DMS53 treated with DMSO at 0.1 percent for 48 hours (cell line): ENCODE measurements around the gene MEI1.
A peak's percentile ranks its signal among the peaks of the same experiment; 100 is the strongest.
"Not testable (repeated sequence)": the region's sequence is repeated elsewhere in the genome, so short reads cannot be mapped to it uniquely, and the experiment has no call there.

Source experiments
- DNase-seq: peaks from one replicate; lab custom pipeline; 2025; ENCODE audit not compliant: unreplicated experiment; lab: John Stamatoyannopoulos, UW

The MEI1 gene

GRCh38 chr22:41818596-41818995 lies 119.3 kb downstream of the MEI1 start:
- no peak for DNase-seq

DNA sequence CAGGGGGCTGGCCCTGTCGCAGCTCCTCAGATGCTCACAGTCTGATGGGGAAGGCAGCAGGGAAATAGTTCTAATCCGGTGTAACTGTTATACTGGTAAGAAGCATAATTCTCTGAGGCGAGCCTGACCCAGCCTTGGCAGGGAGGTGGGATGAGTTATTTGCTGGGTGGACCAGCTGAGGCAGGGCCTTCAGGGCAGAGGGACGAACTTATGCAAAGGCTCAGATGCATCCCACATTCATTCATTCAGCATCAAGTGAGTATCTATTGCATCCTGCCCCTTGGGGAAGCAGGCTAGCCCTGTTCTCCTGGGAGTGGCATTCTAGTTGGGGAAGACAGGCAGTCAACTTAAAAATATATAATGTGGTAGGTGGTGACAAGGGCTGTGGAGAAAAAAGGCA lies 120.0 kb downstream of the MEI1 start:
- no peak for DNase-seq

DNA sequence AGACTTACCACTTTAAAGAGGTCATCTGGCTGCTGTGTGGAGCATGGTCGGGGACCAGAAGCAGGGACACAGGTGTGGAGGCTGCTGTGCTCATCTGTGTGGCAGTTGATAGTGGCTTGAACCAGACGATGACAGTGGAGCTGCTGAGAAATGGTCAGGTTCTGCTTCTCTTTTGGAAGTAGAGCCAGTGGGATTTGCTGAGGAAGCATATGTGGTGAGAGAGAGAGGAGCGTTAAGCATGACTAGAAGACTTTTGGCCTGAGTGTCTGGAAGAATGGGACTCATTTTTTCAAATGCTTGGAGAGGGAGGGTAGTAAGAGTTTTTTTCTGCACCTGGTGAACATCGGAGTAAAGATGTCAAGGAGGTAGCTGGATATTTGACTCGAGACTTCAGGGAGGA lies 121.1 kb downstream of the MEI1 start:
- no peak for DNase-seq

GRCh38 chr22:41821471-41822316 lies 122.4 kb downstream of the MEI1 start:
- DNase-seq: no peak

DNA sequence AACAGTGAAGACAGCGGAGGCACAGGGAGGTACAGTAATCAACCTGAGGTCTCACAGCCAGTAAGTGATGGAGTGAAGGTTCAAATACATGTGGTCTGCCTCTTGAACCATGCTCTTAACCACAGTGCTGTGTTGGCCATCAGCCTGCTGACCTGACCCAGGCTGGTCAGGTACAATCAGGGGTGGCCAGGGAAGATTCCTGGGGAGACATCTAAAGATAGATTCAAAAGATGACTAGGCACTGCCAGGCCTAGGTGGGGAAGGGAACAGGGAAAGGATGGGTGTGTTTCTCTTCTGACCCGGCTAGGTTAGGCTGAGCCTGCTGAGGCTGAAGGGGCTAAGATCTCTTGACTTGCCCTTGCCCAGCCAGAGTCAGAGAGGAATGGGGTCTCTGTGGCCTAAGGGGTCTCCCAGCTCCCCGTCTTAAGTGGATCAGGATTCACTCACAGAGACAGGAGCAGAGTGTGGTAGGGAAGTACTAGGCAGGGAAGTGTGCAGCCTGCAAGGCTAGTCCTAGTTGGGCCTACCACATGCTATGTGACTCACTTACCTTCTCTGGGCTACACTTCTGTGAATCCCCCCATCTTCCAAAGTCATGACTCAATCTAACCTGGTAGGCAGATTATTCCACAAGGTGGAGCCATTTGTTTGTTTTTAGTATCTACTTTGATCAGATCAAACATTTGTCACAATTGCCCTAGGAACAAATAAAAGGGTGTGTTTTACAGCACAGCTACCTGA lies 123.2 kb downstream of the MEI1 start:
- DNase-seq: peak; percentile 51

- no peak for DNase-seq
Observed at GRCh38 chr22:41823797-41824196, 124.5 kb downstream of the MEI1 start.

- no peak for DNase-seq
Observed at GRCh38 chr22:41825376-41825775, 126.1 kb downstream of the MEI1 start.

DNA sequence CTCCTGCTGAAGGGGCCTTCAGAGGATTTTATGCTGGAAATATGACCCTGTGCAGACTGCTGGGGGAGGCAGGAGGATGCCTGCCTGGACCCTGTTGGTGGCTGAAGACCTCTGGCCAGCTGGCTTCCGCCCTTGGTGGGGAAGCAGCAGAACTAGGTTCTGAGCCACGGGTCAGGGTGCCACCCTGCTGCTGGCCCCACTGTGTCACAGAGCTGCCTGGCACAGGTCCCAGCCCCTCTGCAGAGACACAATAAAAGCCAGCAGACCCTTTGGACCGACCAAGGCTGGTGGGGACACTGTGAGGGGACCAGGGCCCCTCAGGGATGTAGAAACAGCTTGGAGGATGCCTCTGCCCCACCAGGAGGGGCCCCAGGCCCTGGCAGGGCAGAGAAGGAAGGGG lies 126.7 kb downstream of the MEI1 start:
- DNase-seq: no peak

- DNase-seq: no peak
Observed at GRCh38 chr22:41826430-41827383, 127.4 kb downstream of the MEI1 start.

- DNase-seq: no peak
Observed at GRCh38 chr22:41827671-41828070, 128.4 kb downstream of the MEI1 start.

- peak; percentile 69 for DNase-seq
Observed at GRCh38 chr22:41828516-41828915, 129.2 kb downstream of the MEI1 start.

- DNase-seq: no peak
Observed at GRCh38 chr22:41830174-41830573, 130.9 kb downstream of the MEI1 start.

- DNase-seq: no peak
Observed at GRCh38 chr22:41831383-41831782, 132.1 kb downstream of the MEI1 start.

DNA sequence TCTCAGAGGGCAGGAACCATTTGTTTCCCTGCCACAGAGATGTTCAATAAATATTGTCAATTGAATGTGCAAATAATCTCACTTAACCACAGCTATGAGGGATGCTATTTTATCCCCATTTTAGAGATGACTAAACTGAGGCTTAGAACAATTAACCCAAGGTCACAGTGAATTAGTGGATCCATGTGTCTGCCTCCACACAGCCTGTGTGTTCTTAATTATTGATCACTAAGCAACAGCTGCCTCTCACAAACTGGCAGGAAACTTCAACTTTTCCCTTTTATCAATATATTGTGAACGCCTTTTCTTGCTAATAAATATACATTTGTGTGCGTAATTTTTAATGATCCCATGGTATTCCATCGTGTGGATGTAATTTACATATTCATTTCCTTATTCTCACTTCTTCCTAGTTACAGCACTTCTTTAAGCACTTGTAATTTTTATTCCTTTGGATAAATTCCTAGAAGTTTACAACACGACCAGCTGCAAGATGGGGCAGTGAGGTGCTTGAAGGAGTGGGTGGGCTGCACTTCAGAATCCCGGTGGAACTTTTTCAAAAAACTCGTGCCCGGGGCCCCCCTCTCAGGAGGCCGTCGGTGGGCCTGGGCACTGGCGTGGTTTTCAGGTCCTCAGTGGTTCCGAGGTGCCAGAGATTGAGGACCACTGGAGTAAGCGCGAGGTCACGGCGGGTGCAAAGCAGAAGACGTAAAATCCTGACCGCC lies 132.7 kb downstream of the MEI1 start:
- no peak for DNase-seq

DNA sequence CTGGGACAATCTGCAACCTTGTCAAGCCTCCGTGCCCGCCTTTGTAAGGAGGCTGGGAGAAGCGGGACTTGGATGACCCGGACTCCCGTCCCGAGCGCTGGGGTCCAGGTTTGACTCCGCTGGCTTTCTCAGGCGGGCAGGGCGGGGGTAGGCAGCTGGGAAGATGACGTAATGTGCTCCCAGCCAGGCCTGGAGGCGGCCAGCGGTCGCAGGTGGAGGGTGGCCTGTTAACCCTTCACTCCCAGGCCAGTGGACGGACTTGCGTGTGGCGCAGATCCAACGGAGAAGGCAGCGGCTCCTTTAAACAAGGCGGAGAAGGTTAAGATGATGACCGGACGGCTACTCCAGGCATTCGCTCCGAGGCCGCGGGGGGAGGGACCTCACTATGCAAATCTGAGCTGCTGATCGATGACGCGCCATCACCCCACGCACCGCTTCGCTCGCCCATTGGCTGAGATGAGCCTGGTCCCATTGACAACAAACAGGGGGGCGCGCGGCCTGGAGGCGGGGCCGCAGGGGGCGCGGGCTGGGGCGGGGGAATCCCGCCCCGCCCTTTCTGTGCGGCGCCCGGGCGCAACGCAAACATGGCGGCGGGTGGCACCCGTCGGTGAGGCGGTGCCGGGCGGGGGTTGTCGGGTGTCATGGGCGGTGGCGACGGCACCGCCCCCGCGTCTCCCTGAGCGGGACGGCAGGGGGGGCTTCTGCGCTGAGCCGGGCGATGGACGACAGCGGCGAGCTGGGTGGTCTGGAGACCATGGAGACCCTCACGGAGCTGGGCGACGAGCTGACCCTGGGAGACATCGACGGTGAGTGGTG lies 133.5 kb downstream of the MEI1 start, which contains the start of gene SREBF2:
Gene SREBF2 (plus strand): TSS at position 553 of the 816 bp plus-strand sequence. CDS start 166 bp downstream, at position 719.
- DNase-seq: peak; percentile 91

DNA sequence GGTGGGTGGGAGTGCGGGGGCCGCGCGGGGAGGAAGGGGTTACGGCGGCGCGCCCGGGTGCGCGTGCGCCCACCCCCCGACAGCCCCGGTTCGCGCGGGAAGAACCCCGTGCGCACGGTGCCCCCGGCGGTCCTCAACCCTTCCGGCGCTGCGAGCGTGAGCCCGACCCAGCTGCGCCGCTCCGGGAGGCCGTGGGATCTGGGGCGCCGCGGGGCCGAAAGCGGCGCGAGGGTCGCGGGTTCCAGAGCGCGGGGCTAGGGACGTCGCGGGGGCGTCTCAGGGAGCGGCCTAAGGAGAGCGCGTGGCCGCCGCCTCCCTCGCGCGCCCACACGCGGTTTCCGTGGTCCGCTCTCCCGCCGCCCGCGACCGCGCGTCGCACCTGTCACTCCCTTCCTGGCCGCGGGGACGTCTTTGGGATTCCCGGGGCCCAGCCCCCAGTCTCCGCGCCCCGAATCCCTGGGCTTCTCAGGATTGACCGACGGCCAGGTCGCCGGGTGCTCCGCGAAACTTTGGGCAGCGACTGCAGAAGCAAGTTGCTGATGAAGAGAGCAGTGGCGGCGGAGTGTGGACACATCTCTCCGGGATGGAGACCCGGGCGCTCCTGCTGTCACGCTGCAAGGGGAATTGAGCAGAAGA lies 134.2 kb downstream of the MEI1 start:
- DNase-seq: no peak

DNA sequence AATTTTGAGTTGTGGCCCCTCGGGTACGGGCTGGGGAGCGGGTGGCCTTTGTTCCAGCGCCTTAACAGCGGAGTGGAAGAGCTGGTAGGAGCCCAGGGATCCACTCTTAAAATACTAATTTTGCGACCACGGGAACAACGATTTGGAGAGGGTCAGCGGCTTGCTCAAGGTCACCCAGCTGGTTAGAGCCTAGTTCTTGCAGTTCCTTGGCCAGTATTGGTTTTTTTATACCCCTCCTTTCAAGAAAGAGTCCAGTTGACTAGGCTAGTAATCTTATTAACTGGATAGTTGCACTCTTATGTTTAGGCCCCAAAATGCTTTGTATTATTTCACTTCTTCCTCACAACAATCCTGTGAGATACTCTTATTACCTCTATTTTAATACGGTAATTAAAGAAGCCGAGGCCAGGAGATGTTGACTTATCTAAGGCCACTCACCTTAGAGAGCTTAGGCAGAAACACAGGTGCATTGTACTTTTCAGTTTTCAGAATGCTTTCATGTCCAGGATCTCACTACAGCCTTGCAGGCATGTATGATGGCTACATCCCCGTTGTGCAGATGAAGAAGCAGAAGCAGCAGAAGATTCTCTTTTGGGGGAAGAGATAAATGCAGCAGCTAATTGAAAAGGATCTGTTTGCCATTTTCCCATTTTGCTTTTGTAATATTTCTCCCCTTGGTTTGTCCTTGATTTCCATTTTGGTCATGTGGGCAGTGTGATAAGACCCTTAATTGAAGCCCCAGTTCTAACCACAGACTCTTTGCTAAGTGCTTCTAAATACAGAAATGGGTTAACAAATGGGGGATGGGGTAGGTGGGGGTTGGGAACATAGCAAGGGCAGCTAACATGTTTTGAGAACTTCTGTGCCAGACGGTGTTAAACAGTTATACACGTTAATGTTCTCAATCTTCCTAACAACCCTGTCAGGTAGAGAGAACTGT lies 135.0 kb downstream of the MEI1 start:
- no peak for DNase-seq

DNA sequence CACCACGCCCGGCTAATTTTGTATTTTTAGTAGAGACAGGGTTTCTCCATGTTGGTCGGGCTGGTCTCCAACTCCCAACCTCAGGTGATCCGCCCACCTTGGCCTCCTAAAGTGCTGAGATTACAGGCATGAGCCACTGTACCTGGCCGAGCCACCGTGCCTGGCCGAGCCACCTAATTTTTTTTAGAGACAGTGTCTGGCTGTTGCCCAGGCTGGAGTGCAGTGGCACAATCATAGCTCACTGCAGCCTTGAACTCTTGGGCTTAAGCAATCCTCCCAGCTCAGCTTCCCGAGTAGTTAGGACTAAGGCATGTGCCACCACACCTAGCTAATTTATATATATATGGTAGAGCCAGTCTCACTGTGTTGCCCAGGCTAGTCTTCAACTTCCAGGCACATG lies 136.2 kb downstream of the MEI1 start:
- not testable (repeated sequence) for DNase-seq
